Fibroblast of mammary gland (primary cell): ENCODE data around the gene KRTDAP.

ENCODE experiments used
- DNase-seq: peaks from one replicate; pipeline ENCODE4 v3.0.0-alpha.2; 2010; ENCODE audit warnings: low read depth
- H3K4me3 ChIP-seq: 2 replicates; pipeline ENCODE4 v1.5.1; 2011; ENCODE audit warnings: low read depth, mild to moderate bottlenecking, low read length, moderate library complexity; ENCODE audit not compliant: control insufficient read depth
- CTCF ChIP-seq: conservative IDR thresholded peaks from 2 replicates; pipeline ENCODE4 v1.5.1; 2011; ENCODE audit warnings: low read depth, low read length, inconsistent platforms; ENCODE audit not compliant: control insufficient read depth, insufficient read depth

KRTDAP gene

GRCh38 chr19:35442091-35442490, 48.2 kb downstream of the KRTDAP start:
- DNase-seq: no peak
- no peak overlapping the region for H3K4me3 ChIP-seq
- TF ChIP-seq CTCF: no peak

GRCh38 chr19:35439921-35440320, 50.3 kb downstream of the KRTDAP start:
- no peak for DNase-seq
- H3K4me3 ChIP-seq: no peak overlapping the region
- no peak for TF ChIP-seq CTCF

- no peak for TF ChIP-seq CTCF
- H3K4me3 ChIP-seq: no peak overlapping the region
- DNase-seq: no peak
Observed at GRCh38 chr19:35438527-35438926, 51.7 kb downstream of the KRTDAP start.

- no peak for TF ChIP-seq CTCF
- no peak overlapping the region for H3K4me3 ChIP-seq
- DNase-seq: no peak
Observed at GRCh38 chr19:35438096-35438495, 52.2 kb downstream of the KRTDAP start.

GRCh38 chr19:35437406-35437951, 52.8 kb downstream of the KRTDAP start:
- no peak for DNase-seq
- TF ChIP-seq CTCF: no peak
- H3K4me3 ChIP-seq: no peak overlapping the region
